Stomach (tissue), 4 donors: ENCODE results near the gene HYDIN.

Experiments
- CTCF ChIP-seq, 7 experiments: fragments of 450-650 bp in 4 of 7; fragments of 200-600 bp in 3 of 7; sonication (generic) in 3 of 7; IDR thresholded peaks; one replicate each; pipeline ENCODE4 v1.5.1; 2016 to 2019; ENCODE audit warnings: antibody characterized with exemption in 7 of 7, control low read depth in 2 of 7, mild to moderate bottlenecking in 1 of 7
- EP300 ChIP-seq: sonication (generic); formaldehyde crosslinking; IDR thresholded peaks from one replicate; pipeline ENCODE4 v1.6.1; 2017; ENCODE audit warnings: antibody characterized with exemption
- POLR2A ChIP-seq, 4 donors: fragments of 450-650 bp; IDR thresholded peaks; one replicate each; pipeline ENCODE4 v1.6.1; 2016; ENCODE audit warnings: antibody characterized with exemption in 4 of 4, control low read depth in 2 of 4, mild to moderate bottlenecking in 1 of 4, moderate library complexity in 1 of 4
- POLR2AphosphoS5 ChIP-seq, 3 donors: sonication (generic); formaldehyde crosslinking; IDR thresholded peaks; one replicate each; pipeline ENCODE4 v1.6.1; 2016; ENCODE audit warnings: antibody characterized with exemption in 3 of 3

DNA sequence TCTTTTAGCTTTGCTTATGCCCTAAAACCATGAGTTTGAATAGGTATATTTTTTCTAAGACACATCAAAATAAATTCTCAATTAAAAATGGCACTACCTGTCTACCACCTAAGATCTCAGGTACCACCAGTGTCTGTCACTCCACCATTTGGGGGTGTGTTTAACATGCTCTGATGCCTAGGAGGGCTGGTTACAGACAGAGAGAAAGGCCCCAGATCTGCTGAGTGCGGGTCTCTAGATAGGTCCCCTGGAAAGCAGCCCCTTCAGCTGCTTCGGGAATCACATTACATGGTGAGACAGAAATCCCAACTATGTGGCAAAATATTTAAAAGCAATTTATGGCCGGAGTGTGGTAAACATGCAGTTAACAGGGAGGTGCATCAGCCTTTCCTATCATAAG is 428.9 kb downstream of the HYDIN start:
- no peak for TF ChIP-seq CTCF (IDR thresholded peaks at IDR 0.05)
- no peak for TF ChIP-seq POLR2AphosphoS5 (IDR thresholded peaks at IDR 0.05)
- TF ChIP-seq POLR2A (IDR thresholded peaks at IDR 0.05) = no peak
- no peak for TF ChIP-seq EP300
